Astrocyte (in vitro differentiated cells and primary cell): Measurements from ENCODE around the gene PGC. TPM values are rescaled to one million over a fixed set of nuclear protein-coding genes. Genes with fewer than 3 reads are reported as not detected.

Experiments
- DNase-seq: peaks from one replicate; pipeline ENCODE4 v3.0.0-alpha.2; 2010; ENCODE audit warnings: low read depth
- FAIRE-seq: peaks from 2 replicates; lab custom pipeline; 2011; peaks lifted over from hg19 to GRCh38; lab: Jason Lieb, UNC
- H2AFZ ChIP-seq: 2 replicates; pipeline ENCODE4 v1.6.0; 2012; ENCODE audit warnings: low read depth, low read length, inconsistent platforms
- H3K27ac ChIP-seq: 2 replicates; pipeline ENCODE4 v1.5.1; 2011; ENCODE audit warnings: low read depth, low read length, inconsistent platforms
- H3K27me3 ChIP-seq: 2 replicates; pipeline ENCODE4 v1.6.0; 2011; ENCODE audit warnings: low read length, inconsistent platforms; ENCODE audit not compliant: insufficient read depth
- H3K36me3 ChIP-seq: 2 replicates; pipeline ENCODE4 v1.5.1; 2011; ENCODE audit warnings: low read length, inconsistent platforms; ENCODE audit not compliant: insufficient read depth
- H3K4me1 ChIP-seq: 2 replicates; pipeline ENCODE4 v1.5.1; 2011; ENCODE audit warnings: low read length, inconsistent platforms; ENCODE audit not compliant: insufficient read depth
- H3K4me2 ChIP-seq: 2 replicates; pipeline ENCODE4 v1.6.0; 2012; ENCODE audit warnings: low read length, inconsistent platforms
- H3K4me3 ChIP-seq: 2 replicates; pipeline ENCODE4 v1.5.1; 2011; ENCODE audit warnings: low read depth, mild to moderate bottlenecking, low read length, inconsistent platforms; ENCODE audit not compliant: insufficient read depth
- H3K79me2 ChIP-seq: 2 replicates; pipeline ENCODE4 v1.6.0; 2012; ENCODE audit warnings: mild to moderate bottlenecking, low read length, inconsistent platforms; ENCODE audit not compliant: insufficient read depth
- H3K9ac ChIP-seq: 2 replicates; pipeline ENCODE4 v1.6.0; 2012; ENCODE audit warnings: mild to moderate bottlenecking, low read length, inconsistent platforms
- H3K9me3 ChIP-seq: 2 replicates; pipeline ENCODE4 v1.5.1; 2012; ENCODE audit warnings: low read depth, mild to moderate bottlenecking, low read length, inconsistent platforms; ENCODE audit not compliant: insufficient read depth
- H4K20me1 ChIP-seq: 2 replicates; pipeline ENCODE4 v1.6.0; 2012; ENCODE audit warnings: low read length, inconsistent platforms; ENCODE audit not compliant: insufficient read depth
- H3K27ac Mint-ChIP-seq: one replicate; pipeline ENCODE4 v1.8.0; 2021; ENCODE audit warnings: mild to moderate bottlenecking, mixed read lengths; ENCODE audit not compliant: unreplicated experiment
- H3K27me3 Mint-ChIP-seq: one replicate; pipeline ENCODE4 v1.8.0; 2021; ENCODE audit warnings: low read depth, mixed read lengths; ENCODE audit not compliant: unreplicated experiment
- H3K36me3 Mint-ChIP-seq: one replicate; pipeline ENCODE4 v1.8.0; 2021; ENCODE audit warnings: low read depth, mixed read lengths; ENCODE audit not compliant: unreplicated experiment
- H3K4me1 Mint-ChIP-seq: one replicate; pipeline ENCODE4 v1.8.0; 2021; ENCODE audit warnings: low read depth, mixed read lengths; ENCODE audit not compliant: unreplicated experiment
- H3K4me3 Mint-ChIP-seq: one replicate; pipeline ENCODE4 v1.8.0; 2021; ENCODE audit warnings: mild to moderate bottlenecking, moderate library complexity, mixed read lengths; ENCODE audit not compliant: unreplicated experiment
- H3K9me3 Mint-ChIP-seq: one replicate; pipeline ENCODE4 v1.8.0; 2021; ENCODE audit warnings: mild to moderate bottlenecking, mixed read lengths; ENCODE audit not compliant: unreplicated experiment
- EZH2 ChIP-seq: IDR thresholded peaks from 2 replicates; pipeline ENCODE4 v1.6.1; 2012; ENCODE audit warnings: mild to moderate bottlenecking, low read length, inconsistent platforms; ENCODE audit not compliant: insufficient read depth
- total RNA-seq: library from RNA; stranded (reverse); gene quantifications from 2 replicates; pipeline ENCODE4 v1.2.1, GENCODE V29; 2021
- TF ChIP-seq, protein P1 (sequence below): IDR thresholded peaks from 2 replicates; pipeline ENCODE4 v1.5.1; 2011; ENCODE audit warnings: low read depth, mild to moderate bottlenecking, inconsistent platforms, low read length, moderate library complexity; ENCODE audit not compliant: insufficient read depth

The PGC gene
- total RNA-seq, 1 donor from 2014 or later: not detected

DNA sequence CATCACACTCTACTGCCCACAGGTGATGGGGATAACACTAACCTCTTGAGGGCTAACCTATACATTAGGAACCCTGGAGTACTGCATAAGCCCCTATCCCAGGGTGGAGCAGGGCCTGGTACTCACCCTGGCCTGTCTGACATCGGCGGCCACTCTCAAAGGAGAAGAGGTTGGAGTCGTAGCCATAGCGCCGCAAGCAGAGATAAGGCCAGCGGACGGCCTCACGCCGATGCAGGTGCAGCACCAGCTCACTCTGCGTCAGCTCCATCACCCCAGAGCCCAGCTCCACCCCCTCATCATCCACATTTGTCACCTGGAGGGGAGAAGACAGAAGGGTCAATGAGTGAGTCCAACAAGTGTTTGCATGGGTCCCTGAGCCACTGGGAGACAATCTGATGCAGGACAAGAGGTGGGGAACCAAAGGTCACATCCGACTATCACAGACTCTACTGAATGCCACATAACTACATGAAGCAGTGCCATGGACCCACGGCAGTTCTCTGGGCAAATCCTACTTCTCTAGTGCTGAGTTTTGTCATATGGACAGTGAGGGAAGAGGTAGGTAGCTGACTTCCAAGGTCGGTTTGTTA lies 28.2 kb upstream of the PGC start:
- no peaks in the 10 kb centered on the region for H3K9me3 ChIP-seq
- Mint-ChIP-seq H3K4me1 (peaks cover 8% of the 10 kb centered on the region), H3K36me3 (peaks cover 16% of the 10 kb centered on the region), H3K9me3 (no peaks in the 10 kb centered on the region), H3K27ac (no peak overlapping the region), H3K27me3 (no peaks in the 10 kb centered on the region), H3K4me3 (no peak overlapping the region)
- no peak overlapping the region for H3K4me2 ChIP-seq
- TF ChIP-seq EZH2: no peak
- TF ChIP-seq, protein P1, sequence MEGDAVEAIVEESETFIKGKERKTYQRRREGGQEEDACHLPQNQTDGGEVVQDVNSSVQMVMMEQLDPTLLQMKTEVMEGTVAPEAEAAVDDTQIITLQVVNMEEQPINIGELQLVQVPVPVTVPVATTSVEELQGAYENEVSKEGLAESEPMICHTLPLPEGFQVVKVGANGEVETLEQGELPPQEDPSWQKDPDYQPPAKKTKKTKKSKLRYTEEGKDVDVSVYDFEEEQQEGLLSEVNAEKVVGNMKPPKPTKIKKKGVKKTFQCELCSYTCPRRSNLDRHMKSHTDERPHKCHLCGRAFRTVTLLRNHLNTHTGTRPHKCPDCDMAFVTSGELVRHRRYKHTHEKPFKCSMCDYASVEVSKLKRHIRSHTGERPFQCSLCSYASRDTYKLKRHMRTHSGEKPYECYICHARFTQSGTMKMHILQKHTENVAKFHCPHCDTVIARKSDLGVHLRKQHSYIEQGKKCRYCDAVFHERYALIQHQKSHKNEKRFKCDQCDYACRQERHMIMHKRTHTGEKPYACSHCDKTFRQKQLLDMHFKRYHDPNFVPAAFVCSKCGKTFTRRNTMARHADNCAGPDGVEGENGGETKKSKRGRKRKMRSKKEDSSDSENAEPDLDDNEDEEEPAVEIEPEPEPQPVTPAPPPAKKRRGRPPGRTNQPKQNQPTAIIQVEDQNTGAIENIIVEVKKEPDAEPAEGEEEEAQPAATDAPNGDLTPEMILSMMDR: no peak
- H2AFZ ChIP-seq: no peak overlapping the region
- no peak overlapping the region for H3K4me3 ChIP-seq
- H3K79me2 ChIP-seq: no peaks in the 10 kb centered on the region
- DNase-seq (no peak), FAIRE-seq (no peak)
- no peak overlapping the region for H3K9ac ChIP-seq
- no peaks in the 10 kb centered on the region for H4K20me1 ChIP-seq
- H3K27me3 ChIP-seq: no peaks in the 10 kb centered on the region
- peaks cover 9% of the 10 kb centered on the region for H3K4me1 ChIP-seq
- H3K36me3 ChIP-seq: peaks cover 4% of the 10 kb centered on the region
- no peak overlapping the region for H3K27ac ChIP-seq

DNA sequence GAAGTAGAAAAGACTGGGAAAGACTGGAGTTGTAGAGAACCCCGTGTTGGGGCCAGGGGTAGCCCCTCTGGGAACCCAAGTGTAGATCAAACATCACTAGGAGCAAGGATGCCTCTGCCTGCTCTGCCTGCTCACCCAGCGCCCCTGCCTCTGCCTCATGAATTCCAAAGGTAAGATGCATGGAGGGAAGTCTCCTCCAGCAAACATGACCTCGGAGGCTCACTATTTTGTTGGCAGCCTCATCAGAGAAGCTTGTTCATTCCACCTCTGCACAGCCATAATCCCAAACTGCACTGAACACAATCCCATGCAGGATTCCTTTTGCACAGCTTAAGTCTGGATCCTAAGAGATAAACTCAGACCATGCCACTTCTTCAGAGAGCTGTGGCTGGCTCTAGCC lies 27.6 kb upstream of the PGC start:
- no peaks in the 10 kb centered on the region for H3K79me2 ChIP-seq
- peaks cover 9% of the 10 kb centered on the region for H3K4me1 ChIP-seq
- no peak overlapping the region for H3K9ac ChIP-seq
- no peak overlapping the region for H3K27ac ChIP-seq
- Mint-ChIP-seq H3K36me3 (peaks cover 21% of the 10 kb centered on the region), H3K27ac (peak overlapping the region; percentile 36), H3K9me3 (no peaks in the 10 kb centered on the region), H3K4me3 (peak overlapping the region; percentile 14), H3K4me1 (peaks cover 8% of the 10 kb centered on the region), H3K27me3 (no peaks in the 10 kb centered on the region)
- TF ChIP-seq, protein P1: no peak
- no peak for TF ChIP-seq EZH2
- H2AFZ ChIP-seq: no peak overlapping the region
- no peak overlapping the region for H3K4me2 ChIP-seq
- H3K27me3 ChIP-seq: no peaks in the 10 kb centered on the region
- no peak overlapping the region for H3K4me3 ChIP-seq
- FAIRE-seq (no peak), DNase-seq (no peak)
- no peaks in the 10 kb centered on the region for H4K20me1 ChIP-seq
- H3K9me3 ChIP-seq: no peaks in the 10 kb centered on the region
- peaks cover 4% of the 10 kb centered on the region for H3K36me3 ChIP-seq
